ENCODE results near the gene POU2F3.

- TF ChIP-seq CTCF (optimal IDR thresholded peaks at IDR 0.05 in 1 of 3, IDR thresholded peaks at IDR 0.05 in 1 of 3, conservative IDR thresholded peaks at IDR 0.05 in 1 of 3; ENCODE audit: extremely low read depth in 1 of 3, insufficient read depth in 2 of 3, low read length in 3 of 3) = no peak
- no peak for TF ChIP-seq EZH2 (IDR thresholded peaks at IDR 0.05; ENCODE audit: low read length)
Measured at GRCh38 chr11:120344302-120345004, 104.5 kb downstream of the POU2F3 start.

All from keratinocyte (primary cell).